B cell (primary cell): ENCODE data around the gene KCNJ1.

ENCODE experiments used
- CTCF ChIP-seq: fragments of 200-600 bp; IDR thresholded peaks from one replicate; pipeline ENCODE4 v1.8.0; 2022; ENCODE audit warnings: antibody characterized with exemption, mild to moderate bottlenecking
- EZH2 ChIP-seq: IDR thresholded peaks from 2 replicates; pipeline ENCODE4 v1.6.1; 2012; ENCODE audit warnings: borderline replicate concordance, low read depth, mild to moderate bottlenecking, moderate library complexity, low read length; ENCODE audit not compliant: insufficient read depth, poor library complexity, severe bottlenecking

- TF ChIP-seq CTCF (no peak), EZH2 (no peak)
These were observed 34.8 kb upstream of the KCNJ1 start for GRCh38 chr11:128901653-128902514.
